OCI-LY7 (cell line): Measurements from ENCODE around the gene ANKFY1.

Source experiments
- EZH2phosphoT487 ChIP-seq: fragments of 200-600 bp; sonication (generic); IDR thresholded peaks from 2 replicates; pipeline ENCODE4 v1.6.1; 2018; ENCODE audit warnings: low read depth, borderline replicate concordance, mild to moderate bottlenecking, mixed run types, antibody characterized with exemption, low read length, moderate library complexity, mixed read lengths
- TF ChIP-seq, protein P1 (sequence below): fragments of 200-600 bp; sonication (generic); conservative IDR thresholded peaks from 2 replicates; pipeline ENCODE4 v1.5.1; 2014; ENCODE audit warnings: mild to moderate bottlenecking, antibody characterized with exemption, low read length, moderate library complexity, mixed read lengths

DNA sequence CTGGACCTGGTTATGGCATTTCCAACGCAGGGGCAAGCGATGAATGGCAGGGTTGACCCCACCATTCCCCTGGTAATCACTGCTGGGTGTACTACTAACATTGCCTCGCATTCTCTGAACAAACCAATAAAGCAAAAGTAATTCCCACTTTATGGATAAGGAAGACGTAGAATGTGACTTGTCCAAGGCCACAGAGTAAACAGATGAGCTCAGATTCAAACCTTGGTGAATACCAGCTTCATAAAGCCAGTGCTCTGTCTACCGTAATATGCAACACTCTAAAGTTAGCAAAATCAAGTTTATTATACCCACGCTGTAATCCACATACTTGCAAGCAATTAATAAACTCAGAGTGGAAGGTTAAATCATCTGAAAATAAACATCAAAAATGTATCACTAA, 59.6 kb downstream of the ANKFY1 start:
- TF ChIP-seq, protein P1, sequence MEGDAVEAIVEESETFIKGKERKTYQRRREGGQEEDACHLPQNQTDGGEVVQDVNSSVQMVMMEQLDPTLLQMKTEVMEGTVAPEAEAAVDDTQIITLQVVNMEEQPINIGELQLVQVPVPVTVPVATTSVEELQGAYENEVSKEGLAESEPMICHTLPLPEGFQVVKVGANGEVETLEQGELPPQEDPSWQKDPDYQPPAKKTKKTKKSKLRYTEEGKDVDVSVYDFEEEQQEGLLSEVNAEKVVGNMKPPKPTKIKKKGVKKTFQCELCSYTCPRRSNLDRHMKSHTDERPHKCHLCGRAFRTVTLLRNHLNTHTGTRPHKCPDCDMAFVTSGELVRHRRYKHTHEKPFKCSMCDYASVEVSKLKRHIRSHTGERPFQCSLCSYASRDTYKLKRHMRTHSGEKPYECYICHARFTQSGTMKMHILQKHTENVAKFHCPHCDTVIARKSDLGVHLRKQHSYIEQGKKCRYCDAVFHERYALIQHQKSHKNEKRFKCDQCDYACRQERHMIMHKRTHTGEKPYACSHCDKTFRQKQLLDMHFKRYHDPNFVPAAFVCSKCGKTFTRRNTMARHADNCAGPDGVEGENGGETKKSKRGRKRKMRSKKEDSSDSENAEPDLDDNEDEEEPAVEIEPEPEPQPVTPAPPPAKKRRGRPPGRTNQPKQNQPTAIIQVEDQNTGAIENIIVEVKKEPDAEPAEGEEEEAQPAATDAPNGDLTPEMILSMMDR: no peak
- TF ChIP-seq EZH2phosphoT487: no peak
